Neuronal stem cell (in vitro differentiated cells): ENCODE data around the gene BCAS3. TPM values are rescaled to one million over a fixed set of nuclear protein-coding genes. Genes with fewer than 3 reads are reported as not detected.
"Not testable (repeated sequence)": the region's sequence is repeated elsewhere in the genome, so short reads cannot be mapped to it uniquely, and the experiment has no call there.

Source experiments
- DNase-seq: peaks from one replicate; pipeline ENCODE4 v3.0.0-alpha.2; 2013; ENCODE audit warnings: low spot score
- H2AFZ ChIP-seq: one replicate; pipeline ENCODE4 v1.6.1; 2013; ENCODE audit warnings: mild to moderate bottlenecking, low read length, inconsistent platforms
- H2AK5ac ChIP-seq: 2 replicates; pipeline ENCODE4 v1.6.1; 2013; ENCODE audit warnings: low read depth, mild to moderate bottlenecking, inconsistent platforms, low read length, moderate library complexity, mixed read lengths
- H2BK120ac ChIP-seq: 2 replicates; pipeline ENCODE4 v1.6.1; 2013; ENCODE audit warnings: low read depth, mild to moderate bottlenecking, inconsistent platforms, low read length, moderate library complexity, mixed read lengths
- H2BK12ac ChIP-seq: one replicate; pipeline ENCODE4 v1.6.1; 2013; ENCODE audit warnings: low read length, inconsistent platforms
- H2BK15ac ChIP-seq: 2 replicates; pipeline ENCODE4 v1.6.1; 2013; ENCODE audit warnings: mild to moderate bottlenecking, low read length, inconsistent platforms, mixed read lengths
- H2BK5ac ChIP-seq: one replicate; pipeline ENCODE4 v1.6.1; 2013; ENCODE audit warnings: inconsistent platforms, mild to moderate bottlenecking, low read length, moderate library complexity
- H3K14ac ChIP-seq: one replicate; pipeline ENCODE4 v1.6.1; 2013; ENCODE audit warnings: low read length, inconsistent platforms
- H3K18ac ChIP-seq: 2 replicates; pipeline ENCODE4 v1.6.1; 2013; ENCODE audit warnings: low read length, inconsistent platforms
- H3K23ac ChIP-seq: 2 replicates; pipeline ENCODE4 v1.6.1; 2013; ENCODE audit warnings: low read depth, mild to moderate bottlenecking, mixed read lengths, low read length, inconsistent platforms; ENCODE audit not compliant: poor library complexity
- H3K27ac ChIP-seq: replicated peaks from 3 replicates; pipeline ENCODE4 v1.5.1; 2013; ENCODE audit warnings: low read length, inconsistent platforms
- H3K27me3 ChIP-seq, 3 experiments: 2 replicates each; pipeline ENCODE4 v1.6.1; 2013; ENCODE audit warnings: low read length in 3 of 3, mild to moderate bottlenecking in 2 of 3, inconsistent platforms in 1 of 3, low read depth in 1 of 3, mixed read lengths in 1 of 3, moderate library complexity in 1 of 3; ENCODE audit not compliant: control insufficient read depth in 3 of 3, insufficient read depth in 3 of 3
- H3K36me3 ChIP-seq, 2 donors: replicated peaks in 1 of 2; 2 replicates each; pipeline ENCODE4 v1.6.1; 2013; ENCODE audit warnings: low read length in 2 of 2; ENCODE audit not compliant: control insufficient read depth in 2 of 2, insufficient read depth in 2 of 2
- H3K4ac ChIP-seq: 2 replicates; pipeline ENCODE4 v1.6.1; 2013; ENCODE audit warnings: inconsistent platforms, mild to moderate bottlenecking, low read length, moderate library complexity
- H3K4me1 ChIP-seq, 2 donors: 1 replicate in 1 of 2; 2 replicates in 1 of 2; pipeline ENCODE4 v1.6.1; 2013; ENCODE audit warnings: low read length in 2 of 2, low read depth in 1 of 2; ENCODE audit not compliant: control insufficient read depth in 2 of 2, insufficient read depth in 1 of 2
- H3K4me2 ChIP-seq: one replicate; pipeline ENCODE4 v1.6.1; 2013; ENCODE audit warnings: mild to moderate bottlenecking, low read length, inconsistent platforms; ENCODE audit not compliant: insufficient read depth, poor library complexity, severe bottlenecking
- H3K4me3 ChIP-seq, 2 donors: 2 replicates each; pipeline ENCODE4 v1.5.1; 2013; ENCODE audit warnings: low read length in 2 of 2, mild to moderate bottlenecking in 2 of 2, inconsistent platforms in 1 of 2, moderate library complexity in 1 of 2
- H3K79me1 ChIP-seq: one replicate; pipeline ENCODE4 v1.6.1; 2013; ENCODE audit warnings: low read depth, mild to moderate bottlenecking, inconsistent platforms, low read length, moderate library complexity
- H3K9ac ChIP-seq: one replicate; pipeline ENCODE4 v1.6.1; 2013; ENCODE audit warnings: mild to moderate bottlenecking, low read depth, low read length, inconsistent platforms; ENCODE audit not compliant: poor library complexity
- H3K9me3 ChIP-seq, 2 donors: replicated peaks in 1 of 2; 2 replicates each; pipeline versions ENCODE3 to v1.6.1; 2013; ENCODE audit warnings: low read length in 2 of 2, mild to moderate bottlenecking in 2 of 2, inconsistent platforms in 1 of 2, low read depth in 1 of 2, mixed read lengths in 1 of 2, moderate library complexity in 1 of 2; ENCODE audit not compliant: control insufficient read depth in 2 of 2, insufficient read depth in 1 of 2
- H4K8ac ChIP-seq: one replicate; pipeline ENCODE4 v1.6.1; 2013; ENCODE audit warnings: low read depth, mild to moderate bottlenecking, inconsistent platforms, low read length, moderate library complexity
- H4K91ac ChIP-seq: one replicate; pipeline ENCODE4 v1.6.1; 2013; ENCODE audit warnings: low read length, low read depth, mild to moderate bottlenecking, inconsistent platforms; ENCODE audit not compliant: poor library complexity
- WGBS, 2 donors: extraction: QIAGEN DNeasy Blood & Tissue Kit; methylation state at CpG; one replicate each; pipeline ENCODE4 v1.1.7; 2013; ENCODE audit warnings: missing lambda C conversion rate in 2 of 2, mixed read lengths in 1 of 2; ENCODE audit not compliant: insufficient read length in 2 of 2, insufficient replicate concordance in 1 of 2; ENCODE audit errors: extremely low coverage in 2 of 2; 5-methylcytosine and 5-hydroxymethylcytosine counted together
- small RNA-seq: library from polyadenylated mRNA; stranded (forward); fragments of <200 nt; extraction: miRNeasy Mini kit (QIAGEN cat#:217004); gene quantifications from one replicate; pipeline ENCODE3, GENCODE V24; 2013; ENCODE audit not compliant: insufficient read depth

BCAS3 gene

GRCh38 chr17:61441507-61441906, 763.9 kb downstream of the BCAS3 start:
- H3K36me3 ChIP-seq, H3K27ac ChIP-seq, H2AFZ ChIP-seq, H3K18ac ChIP-seq, H3K9ac ChIP-seq, H2BK15ac ChIP-seq, H3K9me3 ChIP-seq, H3K4me3 ChIP-seq, H2BK120ac ChIP-seq, H3K79me1 ChIP-seq, H3K4me1 ChIP-seq, H2BK12ac ChIP-seq, H3K4me2 ChIP-seq, H2AK5ac ChIP-seq, H4K8ac ChIP-seq, H2BK5ac ChIP-seq, H3K14ac ChIP-seq, H3K23ac ChIP-seq, H3K4ac ChIP-seq, H4K91ac ChIP-seq, DNase-seq: not testable (repeated sequence)
- no CpG with 5 or more reads among the region's 6 CpGs for WGBS, 2 donors
- peaks cover 0 to 40% (median 0%) of the 10 kb centered on the region in 3 experiments for H3K27me3 ChIP-seq

- DNase-seq = no peak
- no peak overlapping the region for H2AK5ac ChIP-seq
- peaks cover 0 to 48% (median 0%) of the 10 kb centered on the region in 3 experiments for H3K27me3 ChIP-seq
- no peak overlapping the region for H3K18ac ChIP-seq
- H2BK5ac ChIP-seq = no peak overlapping the region
- no peak overlapping the region for H2BK15ac ChIP-seq
- H3K14ac ChIP-seq = no peak overlapping the region
- no peak overlapping the region for H3K23ac ChIP-seq
- H3K9ac ChIP-seq = no peak overlapping the region
- no peak overlapping the region for H3K4me2 ChIP-seq
- no peak overlapping the region for H3K4me3 ChIP-seq
- WGBS, 2 donors = no CpG with 5 or more reads among the region's 4 CpGs
- no peak overlapping the region for H2AFZ ChIP-seq
- no peaks in the 10 kb centered on the region for H3K36me3 ChIP-seq
- H3K27ac ChIP-seq = no peak overlapping the region
- peaks cover 0 to under 1% of the 10 kb centered on the region in 2 donors for H3K4me1 ChIP-seq
- H3K9me3 ChIP-seq = peaks cover 0 to 5% of the 10 kb centered on the region in 2 donors
- no peak overlapping the region for H4K91ac ChIP-seq
- no peak overlapping the region for H4K8ac ChIP-seq
- no peak overlapping the region for H2BK12ac ChIP-seq
- H3K79me1 ChIP-seq = no peaks in the 10 kb centered on the region
- no peak overlapping the region for H3K4ac ChIP-seq
- H2BK120ac ChIP-seq = no peak overlapping the region
Measured at GRCh38 chr17:61442136-61442775, 764.6 kb downstream of the BCAS3 start.

Small RNAs within 50 kb of the gene (small RNA-seq; reads per million reads assigned to genes)
- not detected for gene RF00019
- gene RN7SL448P = not detected
- not detected for gene RN7SL606P
- not detected for gene RNU6-623P
